HG03571 (cell line): ENCODE data around the gene RTP1.
"Not testable (repeated sequence)": the region's sequence is repeated elsewhere in the genome, so short reads cannot be mapped to it uniquely, and the experiment has no call there.

ENCODE experiments used
- ATAC-seq: cut with Tn5 transposase; IDR thresholded peaks from one replicate; pipeline ENCODE4 v1.9.1; 2021; ENCODE audit not compliant: unreplicated experiment

RTP1 gene

GRCh38 chr3:187196573-187197334 is 532 bp upstream of the RTP1 start:
- ATAC-seq: no peak

- no peak for ATAC-seq
These were observed 1.2 kb downstream of the RTP1 start for GRCh38 chr3:187198490-187198889.

DNA sequence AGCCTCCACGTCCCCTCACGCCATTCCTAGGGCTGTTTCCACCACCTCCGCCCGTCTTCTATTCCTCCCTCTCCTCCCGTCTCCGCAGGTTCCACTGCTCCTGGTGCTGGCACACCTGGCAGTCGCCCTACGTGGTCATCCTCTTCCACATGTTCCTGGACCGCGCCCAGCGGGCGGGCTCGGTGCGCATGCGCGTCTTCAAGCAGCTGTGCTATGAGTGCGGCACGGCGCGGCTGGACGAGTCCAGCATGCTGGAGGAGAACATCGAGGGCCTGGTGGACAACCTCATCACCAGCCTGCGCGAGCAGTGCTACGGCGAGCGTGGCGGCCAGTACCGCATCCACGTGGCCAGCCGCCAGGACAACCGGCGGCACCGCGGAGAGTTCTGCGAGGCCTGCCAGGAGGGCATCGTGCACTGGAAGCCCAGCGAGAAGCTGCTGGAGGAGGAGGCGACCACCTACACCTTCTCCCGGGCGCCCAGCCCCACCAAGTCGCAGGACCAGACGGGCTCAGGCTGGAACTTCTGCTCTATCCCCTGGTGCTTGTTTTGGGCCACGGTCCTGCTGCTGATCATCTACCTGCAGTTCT is 2.3 kb downstream of the RTP1 start:
- ATAC-seq: not testable (repeated sequence)

GRCh38 chr3:187205683-187206082 is 8.4 kb downstream of the RTP1 start:
- ATAC-seq: no peak

- ATAC-seq: no peak
These were observed 9.8 kb downstream of the RTP1 start for GRCh38 chr3:187207062-187207461.

DNA sequence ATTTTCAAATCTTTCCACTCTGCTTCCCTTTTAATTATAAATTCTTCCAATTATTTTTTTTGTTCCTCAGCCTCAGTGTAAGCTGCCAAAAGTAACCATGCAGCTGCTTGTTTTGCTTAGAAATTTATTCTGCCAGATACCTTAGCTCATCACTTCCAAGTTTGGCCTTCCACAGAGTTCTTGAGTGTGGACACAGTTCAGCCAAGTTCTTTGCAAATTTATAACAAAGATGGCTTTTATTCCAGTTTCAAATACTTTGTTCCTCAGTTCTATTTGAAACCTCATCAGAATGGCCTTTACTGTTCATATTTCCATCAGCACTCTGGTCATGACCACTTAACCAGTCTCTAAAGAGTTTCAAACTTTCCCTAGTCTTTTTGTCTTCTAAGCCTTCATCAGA is 10.3 kb downstream of the RTP1 start:
- no peak for ATAC-seq

GRCh38 chr3:187208159-187208558 is 10.9 kb downstream of the RTP1 start:
- ATAC-seq: no peak

DNA sequence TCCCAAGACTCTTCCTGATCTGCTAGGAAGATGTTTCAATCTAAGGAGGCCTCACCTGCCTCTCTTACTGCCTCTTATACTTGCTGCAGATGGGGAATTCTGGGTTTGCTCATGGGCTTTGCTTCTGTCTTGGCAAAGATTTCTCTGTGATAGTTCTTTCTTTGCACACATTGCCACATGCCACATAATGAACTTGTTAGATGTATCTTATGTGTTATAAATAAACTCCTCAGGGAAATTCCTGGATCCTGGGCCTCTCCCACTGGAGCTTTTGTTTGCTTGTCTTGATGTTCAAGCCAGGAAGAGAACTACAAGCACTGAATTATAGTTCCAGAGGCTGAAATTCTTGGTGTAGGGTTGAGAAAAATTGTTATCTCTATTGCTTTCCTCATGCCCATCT is 12.2 kb downstream of the RTP1 start:
- no peak for ATAC-seq

- no peak for ATAC-seq
These were observed 12.8 kb downstream of the RTP1 start for GRCh38 chr3:187210091-187210490.

- peak; percentile 88 for ATAC-seq
These were observed 13.4 kb downstream of the RTP1 start for GRCh38 chr3:187210545-187211327.

- no peak for ATAC-seq
These were observed 14.4 kb downstream of the RTP1 start for GRCh38 chr3:187211532-187212195.

- no peak for ATAC-seq
These were observed 14.9 kb downstream of the RTP1 start for GRCh38 chr3:187212196-187212545.

DNA sequence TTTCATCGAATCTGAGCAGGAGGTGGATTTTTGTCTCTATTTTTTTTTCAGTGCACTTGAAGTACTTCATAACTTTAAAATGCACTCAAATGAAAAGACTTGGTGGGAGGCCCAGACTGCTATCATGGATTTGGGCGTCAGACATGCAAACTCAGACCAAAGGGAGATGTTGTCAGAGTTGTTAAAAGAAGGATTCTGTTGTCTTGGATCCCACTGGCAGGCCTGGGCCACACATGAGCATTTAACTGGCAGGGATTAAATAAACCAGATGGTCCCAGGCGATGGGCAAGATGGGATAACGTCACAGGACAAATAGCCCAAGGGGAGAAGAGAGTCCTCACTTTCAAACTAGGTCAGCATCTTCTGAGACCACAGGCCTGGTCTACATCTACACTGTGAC is 15.4 kb downstream of the RTP1 start:
- no peak for ATAC-seq

DNA sequence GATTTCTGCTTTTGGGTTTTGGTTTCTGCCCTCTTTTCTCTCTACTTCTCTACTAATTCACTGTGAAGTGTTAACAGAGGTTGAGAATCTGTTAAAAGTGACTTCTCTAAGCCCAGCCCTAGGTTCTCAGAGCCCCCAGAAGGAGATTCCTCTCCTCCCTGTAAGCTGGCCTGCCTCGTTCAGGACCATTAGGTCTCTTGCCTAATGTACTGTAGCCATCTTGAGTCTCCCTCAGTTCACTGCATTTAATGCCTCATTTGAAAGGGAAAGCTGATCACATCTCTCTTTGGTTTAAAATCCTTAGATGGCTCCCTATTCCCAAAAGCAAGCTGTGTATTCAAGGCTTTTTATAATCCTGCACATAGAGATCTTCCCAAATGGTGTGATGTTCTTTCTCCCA is 16.3 kb downstream of the RTP1 start:
- ATAC-seq: no peak

DNA sequence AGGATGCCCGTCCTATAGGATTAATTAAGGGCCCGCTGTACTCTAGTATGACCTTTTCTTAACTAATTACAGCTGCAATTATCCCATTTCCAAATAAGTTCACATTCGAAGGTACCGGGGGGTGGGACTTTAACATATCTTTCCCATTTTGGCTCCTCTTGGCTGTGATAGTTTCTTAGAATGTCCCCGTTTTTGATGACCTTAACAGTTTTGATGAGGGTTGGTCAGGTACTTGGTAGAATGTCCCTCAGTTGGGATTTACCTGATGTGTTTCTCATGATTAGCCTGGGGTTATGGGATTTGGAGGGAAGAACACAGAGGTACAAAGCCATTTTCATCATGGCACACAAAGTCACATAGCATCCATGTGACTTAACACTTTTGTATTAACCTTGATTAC is 18.2 kb downstream of the RTP1 start:
- ATAC-seq: no peak

GRCh38 chr3:187222801-187223200 is 25.5 kb downstream of the RTP1 start:
- ATAC-seq: no peak

- ATAC-seq: no peak
These were observed 26.5 kb downstream of the RTP1 start for GRCh38 chr3:187223799-187224198.

- ATAC-seq: no peak
These were observed 30.5 kb downstream of the RTP1 start for GRCh38 chr3:187227658-187228258.

GRCh38 chr3:187228740-187229139 is 31.5 kb downstream of the RTP1 start:
- ATAC-seq: no peak

- no peak for ATAC-seq
These were observed 32.7 kb downstream of the RTP1 start for GRCh38 chr3:187230011-187230410.

DNA sequence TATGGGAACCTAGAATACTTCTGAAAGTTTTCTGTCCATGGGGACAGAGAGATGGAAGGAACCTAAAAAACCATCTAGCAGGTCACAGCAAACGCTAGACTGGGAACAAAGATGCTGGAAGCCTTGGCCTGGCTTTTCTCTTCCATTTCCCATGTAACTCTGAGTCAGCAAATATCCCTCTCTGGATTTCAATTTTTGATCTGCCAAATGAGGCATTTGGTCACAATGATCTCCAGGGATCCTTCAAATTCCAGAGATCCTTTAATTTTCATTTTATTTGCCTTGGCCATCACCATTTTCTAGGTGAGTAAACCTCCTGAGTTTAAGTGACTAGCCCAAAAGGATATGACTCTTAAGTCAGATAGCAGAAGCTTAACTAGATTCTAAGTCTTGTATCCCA is 39.7 kb downstream of the RTP1 start:
- no peak for ATAC-seq
